ENCODE data around the gene PTK6.
"Not testable (repeated sequence)": the region's sequence is repeated elsewhere in the genome, so short reads cannot be mapped to it uniquely, and the experiment has no call there.

Gene PTK6

DNA sequence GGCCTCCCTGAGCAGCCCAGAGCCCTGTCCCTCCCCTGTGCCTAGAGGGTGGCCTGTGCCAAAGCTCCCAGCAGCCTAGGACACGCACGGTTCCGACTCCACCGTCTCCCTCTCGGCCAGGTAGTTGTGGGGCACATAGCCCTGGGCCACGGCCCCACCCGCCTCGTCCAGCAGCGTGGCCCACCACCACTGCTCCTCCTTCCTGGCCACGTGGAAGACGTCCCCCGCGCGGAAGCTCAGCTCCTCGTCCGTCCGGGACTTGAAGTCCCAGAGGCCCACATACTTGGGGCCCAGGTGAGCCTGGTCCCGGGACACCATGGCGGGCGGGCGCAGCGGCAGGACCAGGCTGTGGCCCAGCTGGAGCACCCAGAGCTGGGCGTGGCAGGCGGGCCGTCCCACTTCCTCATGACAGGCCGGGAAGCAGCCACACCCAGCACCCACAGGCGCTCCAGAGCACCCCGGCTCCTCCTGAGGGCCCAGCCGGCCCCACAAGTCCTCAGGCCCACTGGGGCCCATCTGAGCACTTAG is at the start of gene PTK6:
Gene PTK6 (minus strand): TSS at position 380 of the 528 bp plus-strand sequence. CDS start 62 bp downstream, at position 318.
- no peak for DNase-seq

DNA sequence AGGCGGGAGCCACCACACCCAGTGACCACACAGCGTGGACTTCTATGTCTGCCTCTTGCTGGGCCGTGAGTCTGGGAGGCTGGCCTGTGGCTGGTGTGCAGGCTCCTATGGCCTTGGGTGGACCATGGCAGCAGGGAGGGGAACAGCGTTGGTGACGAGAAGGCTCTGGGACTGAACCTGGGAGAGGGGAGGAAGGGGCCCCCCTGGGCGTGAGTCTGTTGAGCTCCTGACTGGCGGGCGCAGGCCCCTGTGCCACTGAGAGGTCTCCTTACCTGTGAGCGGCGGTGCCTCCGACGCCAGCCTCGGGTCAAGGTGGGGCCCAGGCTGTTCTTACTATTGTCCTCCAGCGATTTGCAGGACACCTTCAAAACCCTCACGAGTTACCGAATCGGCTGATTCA is 49.6 kb upstream of the PTK6 start:
- no peak for DNase-seq

DNA sequence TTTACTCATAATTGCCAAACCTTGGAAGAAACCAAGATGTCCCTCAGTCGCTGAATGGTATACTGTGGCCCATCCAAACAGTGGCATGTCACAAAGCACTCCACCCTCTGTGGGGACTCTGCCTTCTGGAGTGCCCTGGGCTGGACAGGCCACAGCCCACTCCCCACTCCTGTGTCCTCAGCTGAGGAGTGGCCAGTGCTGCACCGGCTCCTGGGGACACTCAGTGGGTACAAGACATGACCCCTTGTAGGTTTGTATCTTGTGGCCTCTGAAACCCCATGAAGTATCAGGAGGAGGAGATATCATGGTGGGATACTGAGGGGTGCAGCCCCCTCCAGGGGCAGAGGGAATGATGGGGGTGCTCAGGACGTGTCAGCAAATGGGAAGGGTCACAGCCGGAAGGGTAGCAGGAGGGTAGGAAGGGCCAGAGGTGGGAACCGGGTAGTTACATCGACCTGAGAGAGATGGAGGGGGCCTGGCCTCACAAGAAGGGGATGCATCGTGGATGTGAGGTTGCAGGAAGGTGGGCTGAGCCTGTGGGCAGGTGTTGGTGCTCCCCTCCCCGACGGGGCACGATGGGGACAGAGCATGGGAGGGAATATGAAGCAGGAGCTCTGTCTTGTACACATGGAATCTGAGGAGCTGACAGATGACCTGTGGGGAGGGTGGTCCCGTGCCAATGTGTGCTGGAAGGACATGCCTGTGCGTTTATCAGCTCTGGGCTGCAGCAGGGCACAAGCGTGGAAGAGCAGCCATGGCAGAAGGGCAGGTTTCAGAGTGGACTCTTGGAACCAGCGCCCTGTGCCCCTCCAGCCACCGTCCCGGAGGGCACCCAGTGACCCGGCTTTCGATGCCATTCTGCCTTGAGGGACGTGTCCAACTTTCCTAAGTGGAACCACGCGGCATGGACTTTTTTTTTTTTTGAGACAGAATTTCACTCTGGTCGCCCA is 48.7 kb upstream of the PTK6 start:
- no peak for DNase-seq

DNA sequence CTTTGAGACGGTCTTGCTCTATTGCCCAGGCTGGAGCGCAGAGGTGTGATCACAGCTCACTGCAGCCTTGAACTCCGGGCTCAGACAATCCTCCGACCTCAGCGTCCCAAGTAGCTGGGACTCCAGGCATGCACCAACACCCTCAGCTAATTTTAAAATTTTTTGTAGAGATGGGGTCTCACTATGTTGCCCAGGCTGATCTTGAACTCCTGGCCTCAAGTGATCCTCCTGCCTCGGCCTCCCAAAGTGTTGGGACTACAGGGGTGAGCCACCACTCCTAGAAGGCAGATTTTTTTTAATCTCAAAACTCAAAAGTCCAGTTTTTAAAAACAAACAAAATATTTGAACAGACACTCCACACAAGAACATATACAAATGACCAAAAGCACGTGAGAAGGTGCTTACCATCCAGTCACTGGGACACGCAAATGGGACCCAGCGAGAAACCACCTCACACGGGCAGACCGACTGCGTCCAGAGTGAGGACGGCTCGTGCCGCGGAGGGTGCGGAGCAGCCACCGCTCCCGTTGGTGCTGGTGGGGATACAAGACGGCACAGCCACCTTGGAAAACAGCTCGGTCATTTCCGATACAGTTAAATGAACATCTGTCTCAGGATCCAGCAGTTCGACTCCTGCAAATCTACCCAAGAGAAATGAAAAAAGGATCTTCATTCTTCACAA is 45.3 kb upstream of the PTK6 start:
- no peak for DNase-seq

DNA sequence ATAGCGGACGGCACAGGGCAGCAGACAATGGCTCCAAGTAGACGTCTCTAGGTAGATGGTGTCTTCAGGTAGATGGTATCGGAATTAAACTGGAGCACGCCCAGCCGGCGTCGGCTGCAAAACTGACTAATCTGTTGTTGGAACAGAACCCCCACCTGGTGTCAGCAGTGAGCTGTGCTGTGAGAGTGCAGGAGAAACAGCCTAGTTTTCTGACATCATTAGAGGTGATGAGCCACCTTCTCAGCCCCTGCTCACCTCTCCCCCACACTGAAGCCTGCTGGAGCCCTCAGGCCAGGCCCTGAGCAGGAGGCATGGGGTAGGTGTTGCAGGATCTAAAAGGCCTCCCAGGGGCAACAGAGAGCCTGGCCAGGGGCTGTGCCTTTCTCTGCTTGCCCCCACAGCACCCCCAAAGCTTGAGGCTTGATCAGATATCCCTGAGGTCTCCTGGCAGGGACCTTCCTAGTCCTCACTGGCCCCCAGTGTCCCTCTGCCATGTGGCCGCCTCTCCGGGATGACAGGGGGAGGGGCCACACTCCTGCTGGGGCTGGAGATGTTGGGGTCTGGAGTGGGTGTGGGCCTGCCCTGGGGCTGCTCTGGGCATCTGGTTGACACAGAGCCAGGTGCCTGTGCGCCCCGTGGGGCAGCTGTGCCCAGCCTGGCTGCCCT is 43.8 kb upstream of the PTK6 start:
- DNase-seq = peak in 1 of 2 experiments; percentile 32

DNA sequence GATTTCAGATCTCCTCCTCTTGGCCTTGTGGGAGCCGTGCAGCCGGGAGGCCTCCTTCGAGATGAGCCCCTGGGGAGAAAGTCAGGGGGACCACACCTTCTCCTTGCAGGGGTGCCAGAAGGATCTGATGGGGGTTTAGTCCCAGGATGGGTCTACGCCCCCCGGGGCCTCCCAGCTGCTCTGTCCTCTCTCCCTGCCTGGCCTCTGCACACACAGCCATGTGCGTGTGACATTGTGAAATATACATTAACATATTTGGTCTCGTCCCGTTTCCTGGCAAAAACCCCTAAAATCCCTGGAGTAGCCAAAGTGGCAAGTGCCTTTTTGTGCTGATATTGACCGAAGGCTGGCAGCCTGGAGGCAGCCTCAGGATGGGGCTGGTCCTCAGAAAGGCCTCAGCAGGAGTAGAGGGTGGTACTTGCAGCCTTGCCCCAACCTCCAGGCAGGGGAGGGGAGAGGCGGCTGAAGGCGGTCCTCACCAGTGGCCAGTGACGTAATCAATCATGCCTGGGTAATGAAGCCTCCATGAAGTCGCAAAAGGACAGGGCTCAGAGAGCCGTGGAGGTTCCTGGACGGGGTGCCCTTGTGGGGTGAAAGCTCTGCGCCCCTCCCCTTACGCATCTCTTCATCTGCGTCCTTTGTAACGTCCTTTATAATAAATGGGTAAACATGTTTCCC is 42.0 kb upstream of the PTK6 start:
- no peak for DNase-seq

DNA sequence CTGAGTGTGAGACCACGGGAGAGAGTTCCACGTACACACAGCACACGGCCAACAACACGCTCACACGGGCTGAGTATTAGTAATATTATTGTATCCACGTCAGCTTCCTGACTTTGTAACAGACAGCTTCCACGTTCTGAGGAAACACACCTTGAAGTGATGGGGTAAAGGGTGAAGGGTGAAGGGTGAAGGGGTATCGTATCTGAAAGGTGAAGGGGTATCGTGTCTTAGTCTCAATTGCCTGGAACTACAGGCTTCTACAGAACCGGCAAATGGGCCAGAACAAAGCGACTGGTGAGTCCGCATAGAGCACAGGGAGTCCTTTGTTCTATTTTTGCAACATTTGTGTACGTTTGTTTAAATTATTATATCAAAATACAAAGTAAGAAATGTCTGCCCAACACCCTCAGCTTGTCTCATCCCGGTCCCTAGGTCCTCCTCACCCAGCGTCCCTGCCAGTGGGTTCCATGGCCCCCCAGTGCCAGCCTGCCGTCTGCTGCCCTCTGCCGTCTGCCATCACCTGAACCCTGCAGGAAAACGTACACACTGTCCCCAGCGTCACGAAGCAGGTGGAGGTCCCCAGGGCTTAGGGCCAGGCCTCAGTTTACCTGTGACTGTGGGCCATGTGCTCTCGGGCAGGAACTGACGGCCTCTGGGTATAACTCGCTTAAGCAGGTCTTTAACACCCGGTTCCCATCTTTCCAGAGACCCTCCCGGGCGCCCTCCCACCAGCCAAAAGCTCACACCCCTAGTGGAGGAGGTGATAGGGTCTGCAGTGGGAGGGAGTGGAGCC is 41.2 kb upstream of the PTK6 start:
- no peak for DNase-seq

DNA sequence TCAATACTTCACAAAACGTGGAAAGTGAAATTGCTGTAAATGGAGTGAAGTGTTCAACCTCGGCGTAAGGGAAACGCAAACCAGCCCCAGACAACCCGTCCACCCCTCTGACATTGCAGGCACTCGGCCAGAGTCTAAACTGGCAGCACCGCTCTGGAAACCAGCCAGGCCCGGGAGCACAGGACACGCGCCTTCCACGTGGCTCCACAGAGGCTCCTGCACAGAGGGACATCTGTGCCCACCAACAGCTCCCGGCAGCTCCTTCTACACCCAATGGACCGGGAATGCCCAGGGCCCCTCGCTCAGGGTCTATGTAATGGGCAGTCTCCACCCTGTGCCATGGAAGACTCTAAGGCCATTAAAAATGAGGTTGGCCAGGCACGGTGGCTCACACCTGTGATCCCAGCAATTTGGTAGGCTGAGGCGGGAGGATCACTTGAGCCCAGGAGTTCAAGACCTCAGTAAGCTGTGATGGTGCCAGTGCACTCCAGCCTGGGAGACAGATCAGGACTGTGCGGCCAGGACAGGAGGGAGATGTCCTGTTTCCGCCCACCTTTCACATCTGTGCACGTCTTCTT is 40.2 kb upstream of the PTK6 start:
- DNase-seq = no peak

DNA sequence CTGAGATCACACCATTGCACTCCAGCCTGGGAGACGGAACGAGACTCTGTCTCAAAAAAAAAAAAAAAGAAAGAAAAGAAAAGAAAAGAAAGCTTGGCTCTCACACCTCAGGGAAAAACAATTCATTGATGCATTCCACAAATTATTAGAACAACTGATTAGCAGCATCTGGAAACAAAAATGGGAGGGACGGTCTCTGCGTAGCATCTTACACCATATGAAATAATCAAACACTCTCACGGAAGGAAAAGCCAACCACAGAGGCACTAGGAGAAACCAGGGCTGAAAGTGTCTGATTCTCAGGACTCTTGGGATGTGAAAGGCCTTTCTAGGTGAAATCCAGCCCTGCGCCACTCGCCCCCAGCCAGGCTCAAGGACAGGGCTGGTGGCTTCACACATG is 39.1 kb upstream of the PTK6 start:
- no peak for DNase-seq

DNA sequence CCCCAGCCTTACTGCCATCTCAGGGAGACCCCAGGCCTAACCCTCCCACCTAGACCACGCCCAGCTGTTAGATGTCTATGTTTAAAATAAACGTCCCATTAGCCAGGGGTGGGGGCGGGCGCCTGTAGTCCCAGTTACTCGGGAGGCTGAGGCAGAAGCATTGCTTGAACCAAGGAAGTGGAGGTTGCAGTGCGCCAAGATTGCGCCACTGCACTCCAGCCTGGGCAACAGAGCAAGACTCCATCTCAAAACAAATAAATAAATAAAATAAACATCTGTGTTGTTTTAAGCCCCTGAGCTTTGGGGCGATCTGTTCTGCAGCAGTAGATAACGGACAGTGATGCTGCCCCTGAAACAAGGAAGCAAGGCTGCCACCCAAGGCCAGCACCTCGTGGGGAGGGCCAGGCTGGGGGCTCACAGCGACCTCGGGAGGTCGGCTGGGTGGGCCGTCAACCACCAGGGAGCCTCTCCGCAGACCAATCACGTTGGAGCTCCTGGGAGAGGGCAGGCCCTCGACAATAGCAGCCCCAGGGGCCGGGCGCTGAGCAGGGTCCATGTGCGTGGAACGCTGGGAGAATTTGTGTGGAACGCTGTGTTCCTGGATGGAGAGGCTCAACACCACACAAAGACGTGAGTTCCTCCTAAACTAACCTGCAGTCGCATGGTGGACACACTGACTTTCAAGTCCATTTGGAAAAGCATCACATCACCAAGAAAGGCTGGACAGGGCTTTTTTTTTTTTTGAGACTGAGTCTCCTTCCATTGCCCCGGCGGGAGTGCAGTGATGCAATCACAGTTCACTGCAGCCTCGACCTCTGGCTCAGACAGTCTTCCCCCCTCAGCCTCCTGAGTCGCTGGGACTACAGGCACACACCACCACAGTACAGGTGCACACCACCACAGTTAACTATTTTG is 37.9 kb upstream of the PTK6 start:
- DNase-seq = no peak

DNA sequence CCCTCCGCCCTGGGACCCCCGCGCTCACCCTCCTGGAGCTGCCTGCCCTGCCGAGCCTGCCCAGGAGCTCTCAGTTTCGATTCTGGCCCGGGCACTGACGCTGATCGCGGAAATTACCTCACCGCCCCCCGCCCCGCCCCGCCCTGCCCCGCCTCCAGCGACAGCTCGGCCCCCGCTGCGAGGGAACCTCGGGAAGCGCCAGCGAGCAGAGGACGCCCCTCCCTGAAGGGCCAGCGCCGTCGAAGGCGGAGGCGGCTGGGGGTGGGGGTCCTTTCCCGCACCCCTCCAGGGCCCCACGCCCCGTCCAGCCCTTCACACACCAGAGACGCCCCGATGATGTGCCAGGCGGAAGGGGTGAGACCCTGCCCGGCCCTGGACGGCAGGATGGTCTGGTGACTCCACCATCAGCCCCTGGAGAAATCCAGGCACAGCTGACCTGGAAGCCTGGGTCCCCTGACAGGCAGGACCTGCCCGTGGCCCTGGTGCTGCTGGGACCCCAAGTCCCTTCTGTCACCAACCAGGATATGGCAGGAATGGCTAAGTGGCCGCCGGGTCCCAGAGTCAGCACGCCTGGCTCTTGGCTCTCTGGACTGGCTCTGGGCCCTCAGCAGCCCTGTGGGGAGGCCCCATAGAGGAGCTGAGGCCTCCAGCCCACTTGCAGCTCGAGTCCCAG is 37.1 kb upstream of the PTK6 start, which contains the start of gene HELZ2:
Gene HELZ2 (minus strand): TSS at position 84 of the 673 bp plus-strand sequence. CDS start 1,854 bp downstream, outside the sequence.
- DNase-seq = peak; percentile 40 to 72

DNA sequence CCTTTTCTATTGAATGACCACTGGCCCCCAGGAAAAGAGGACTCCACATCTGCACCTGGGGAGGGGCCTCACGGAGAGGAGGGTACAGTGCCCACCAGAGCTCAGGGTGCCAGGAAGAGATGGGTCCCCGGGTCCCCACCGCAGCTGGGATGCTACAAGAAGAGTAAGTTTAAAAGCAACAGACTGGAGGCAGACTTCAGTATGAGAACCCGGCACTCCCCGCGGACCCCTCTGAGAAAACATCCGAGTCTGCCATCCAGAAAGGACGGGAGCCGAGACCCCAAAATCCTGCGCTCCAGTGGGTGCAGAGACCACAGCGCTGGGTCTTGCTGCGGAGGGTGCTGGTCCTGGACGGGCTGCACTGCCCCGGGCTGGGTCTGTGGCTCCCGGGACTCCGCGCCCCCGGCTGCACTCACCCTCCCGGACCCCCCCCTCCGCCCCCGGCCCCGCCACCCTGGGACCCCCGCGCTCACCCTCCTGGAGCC is 36.5 kb upstream of the PTK6 start:
- DNase-seq = no peak

DNA sequence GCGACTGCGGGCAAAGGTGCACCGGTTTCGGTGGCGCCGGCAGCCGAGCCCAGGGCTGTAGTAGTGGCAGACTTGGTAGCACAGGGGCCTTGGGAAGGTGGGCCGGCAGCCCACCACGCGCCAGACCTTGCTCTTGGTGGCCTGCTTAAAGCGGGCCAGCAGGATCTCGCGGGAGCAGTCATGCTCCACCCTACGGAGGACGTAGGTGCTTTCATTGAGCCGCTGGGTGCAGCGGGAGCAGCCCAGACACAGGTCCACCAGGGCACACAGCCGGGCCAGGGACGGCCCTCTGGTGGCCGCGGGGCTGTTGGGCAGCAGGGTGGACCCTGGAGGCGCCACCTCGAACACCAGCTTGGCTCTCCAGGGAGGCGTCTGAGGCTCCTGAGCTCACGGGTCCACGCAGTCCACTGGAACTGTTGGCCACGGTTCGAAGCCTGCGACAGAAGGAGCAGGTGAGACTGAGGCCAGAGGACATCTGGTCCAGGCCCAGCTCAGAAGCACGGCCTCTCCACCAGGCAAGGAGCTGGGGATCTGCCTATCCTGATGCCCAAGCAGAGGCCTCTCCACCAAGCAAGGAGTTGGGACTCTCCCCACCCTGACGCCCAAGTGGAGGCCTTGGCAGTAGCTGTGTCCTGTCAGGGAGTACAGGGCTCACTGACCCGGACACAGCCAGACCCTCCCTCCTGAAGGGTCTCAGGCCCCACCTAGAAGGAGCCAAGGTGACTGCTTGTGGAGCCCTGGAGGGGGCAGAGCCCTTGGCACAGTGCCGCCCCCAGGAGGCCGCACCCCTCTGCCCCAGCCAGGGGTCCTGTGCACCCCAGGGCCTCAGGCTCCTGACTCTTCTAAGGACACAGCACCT is 35.8 kb upstream of the PTK6 start:
- DNase-seq = no peak

DNA sequence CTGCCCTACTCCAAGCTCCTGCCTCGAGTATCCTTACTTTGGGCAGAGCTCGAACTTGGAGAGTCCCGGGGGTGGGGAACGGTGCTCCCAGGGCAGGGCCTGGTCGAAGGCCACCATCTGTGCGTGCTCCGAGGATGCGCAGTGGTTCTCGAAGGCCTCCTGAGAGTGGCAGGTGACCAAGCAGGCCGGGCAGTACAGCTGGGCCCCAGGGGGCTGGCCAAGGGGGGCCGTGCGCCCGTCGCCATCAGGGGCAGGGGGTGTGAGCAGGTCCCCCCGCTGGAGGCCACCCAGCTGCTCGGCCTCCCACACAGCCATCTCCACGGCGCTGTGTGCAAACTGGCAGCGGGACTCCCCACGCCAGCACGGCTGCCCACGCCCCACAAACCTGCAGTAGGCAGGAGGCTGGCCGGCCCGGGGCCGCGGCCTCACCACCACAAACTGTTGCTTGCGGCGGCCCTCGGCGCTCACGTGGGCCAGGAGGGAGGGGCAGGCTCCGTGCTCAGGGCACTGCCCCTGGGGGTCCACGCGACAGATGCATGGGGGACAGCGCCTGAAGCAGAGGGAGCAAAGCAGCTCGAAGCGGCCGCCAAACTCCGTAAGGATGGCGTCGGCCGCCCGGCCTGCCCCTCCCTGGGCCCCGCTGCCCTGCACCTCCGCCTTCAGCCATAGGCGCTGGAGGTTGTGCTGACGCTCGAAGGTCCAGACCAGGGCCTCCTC is 35.1 kb upstream of the PTK6 start:
- no peak for DNase-seq

DNA sequence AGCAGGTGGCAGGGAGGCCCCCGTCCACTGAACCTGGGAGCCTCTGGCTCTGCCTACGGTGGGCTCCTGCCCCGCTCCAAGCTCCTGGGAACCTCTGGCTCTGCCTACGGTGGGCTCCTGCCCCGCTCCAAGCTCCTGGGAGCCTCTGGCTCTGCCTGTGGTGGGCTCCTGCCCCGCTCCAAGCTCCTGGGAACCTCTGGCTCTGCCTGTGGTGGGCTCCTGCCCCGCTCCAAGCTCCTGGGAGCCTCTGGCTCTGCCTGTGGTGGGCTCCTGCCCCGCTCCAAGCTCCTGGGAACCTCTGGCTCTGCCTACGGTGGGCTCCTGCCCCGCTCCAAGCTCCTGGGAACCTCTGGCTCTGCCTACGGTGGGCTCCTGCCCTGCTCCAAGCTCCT is 33.9 kb upstream of the PTK6 start:
- not testable (repeated sequence) for DNase-seq

DNA sequence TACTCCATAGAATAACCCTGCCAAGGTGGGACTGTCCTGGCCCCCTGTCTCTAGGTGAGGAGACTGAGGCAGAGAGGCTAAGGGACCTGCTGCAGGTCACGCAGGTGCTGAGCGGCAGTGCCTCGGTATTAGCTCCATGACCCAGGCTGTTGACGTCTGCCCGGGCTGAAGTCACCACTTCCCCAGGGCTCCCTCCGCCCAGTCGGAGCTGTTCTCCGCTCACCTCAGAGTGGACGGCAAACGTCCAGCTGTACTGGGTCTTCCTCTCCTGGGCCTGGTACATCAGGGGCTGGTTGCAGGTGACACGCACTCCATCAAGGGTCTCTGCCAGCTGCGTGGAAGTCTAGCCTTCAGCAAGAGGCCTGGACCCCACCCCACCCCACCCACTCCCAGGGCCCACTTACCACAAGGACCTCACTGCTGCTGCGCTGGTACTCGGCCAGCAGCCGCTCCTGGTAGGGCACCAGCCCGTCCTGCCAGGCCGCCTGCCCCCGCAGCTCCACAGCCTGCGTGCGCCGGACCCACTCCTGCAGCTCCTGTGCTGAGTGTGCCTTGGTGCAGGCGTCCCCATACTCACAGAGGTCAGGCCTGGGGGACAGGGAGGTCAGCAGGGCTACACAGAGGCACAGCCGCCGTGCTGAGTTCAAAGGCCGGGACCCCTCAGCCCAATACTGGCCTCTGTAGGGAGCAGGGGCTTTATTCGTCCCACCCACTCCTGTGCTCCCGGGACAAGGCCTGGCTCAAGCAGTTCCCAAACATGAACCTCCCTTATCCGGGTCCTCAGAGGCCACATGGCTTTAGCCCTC is 33.3 kb upstream of the PTK6 start:
- DNase-seq = no peak
